Dermis microvascular lymphatic vessel endothelial cell (primary cell): ENCODE measurements around the gene MCM9. TPM values are rescaled to one million over a fixed set of nuclear protein-coding genes. Genes with fewer than 3 reads are reported as not detected.

Experiments used
- DNase-seq, 2 donors: peaks; one replicate each; pipeline versions ENCODE4 v3.0.0 to v3.0.0-alpha.2; 2010; ENCODE audit warnings: low read depth in 2 of 2
- total RNA-seq: library from RNA; depleted of rRNA; stranded (reverse); fragments of >200 nt; gene quantifications from 2 replicates; pipeline ENCODE4 v1.2.1, GENCODE V29; 2014

The MCM9 gene
- 8.6 and 11.8 TPM in 2 replicates for total RNA-seq

GRCh38 chr6:118934461-118935330 lies at the start of gene MCM9:
TSS of gene MCM9 (minus strand) at chr6:118935159. CDS start at chr6:118931723, 3,436 bp downstream.
- peak; percentile 12 to 91 for DNase-seq

DNA sequence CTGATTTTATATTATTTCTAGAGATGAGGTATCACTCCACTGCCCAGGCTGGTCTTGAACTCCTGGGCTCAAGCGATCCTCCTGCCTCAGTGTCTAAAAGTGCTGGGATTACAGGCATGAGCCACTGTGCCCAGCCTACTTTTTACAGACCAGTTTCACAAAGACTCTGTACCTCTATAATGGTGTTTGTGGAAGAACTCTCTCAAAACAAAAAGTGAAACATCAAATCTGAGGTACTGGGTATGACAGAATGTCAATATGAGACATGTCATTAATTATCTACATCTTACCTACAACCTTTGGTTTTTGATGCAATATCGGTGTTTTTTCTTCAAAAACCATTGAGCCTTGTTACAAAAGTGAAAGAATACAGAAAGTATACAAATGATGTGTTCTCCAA lies 49.4 kb upstream of the MCM9 start:
- DNase-seq = no peak

GRCh38 chr6:118982575-118982911 lies 47.6 kb upstream of the MCM9 start:
- no peak for DNase-seq

- DNase-seq = no peak
Observed at GRCh38 chr6:118981884-118982574, 47.1 kb upstream of the MCM9 start.

DNA sequence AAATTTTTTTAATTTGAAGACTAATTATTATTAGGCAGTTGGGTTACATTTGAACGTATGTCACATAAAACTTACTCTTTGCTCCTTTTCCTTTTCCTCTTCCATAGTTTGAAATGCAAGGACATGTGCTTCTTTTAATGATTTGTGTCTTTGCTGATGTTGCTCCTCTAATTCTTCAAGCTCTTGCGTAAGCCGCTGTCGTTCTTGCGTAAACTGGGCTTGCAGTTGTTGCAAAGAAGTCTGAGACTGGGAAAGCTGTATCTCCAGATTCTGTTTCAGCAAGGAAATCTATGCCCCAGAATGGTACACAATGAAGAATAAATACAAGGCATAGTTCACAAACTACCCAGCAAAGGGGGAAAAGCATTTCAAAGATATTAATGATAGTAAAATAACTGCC lies 45.1 kb upstream of the MCM9 start:
- DNase-seq = no peak

DNA sequence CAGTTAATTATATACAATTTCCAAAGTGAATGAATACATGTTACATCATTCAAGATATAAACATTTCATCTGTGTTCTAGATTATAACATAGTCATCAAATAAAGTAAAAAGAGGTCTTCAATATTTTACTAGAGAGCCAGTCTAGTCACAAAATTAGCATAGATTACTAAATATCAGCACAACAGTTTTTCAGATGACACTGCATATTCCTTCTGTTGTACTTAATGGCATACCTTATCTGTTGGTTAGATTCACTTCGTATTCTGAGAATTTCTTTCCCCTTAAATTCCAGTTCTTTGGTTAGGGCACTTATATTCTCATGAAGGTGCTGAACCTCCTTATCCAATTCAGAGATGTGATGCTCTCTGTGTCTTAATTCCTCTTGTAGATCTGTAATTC lies 39.8 kb upstream of the MCM9 start:
- DNase-seq = no peak

DNA sequence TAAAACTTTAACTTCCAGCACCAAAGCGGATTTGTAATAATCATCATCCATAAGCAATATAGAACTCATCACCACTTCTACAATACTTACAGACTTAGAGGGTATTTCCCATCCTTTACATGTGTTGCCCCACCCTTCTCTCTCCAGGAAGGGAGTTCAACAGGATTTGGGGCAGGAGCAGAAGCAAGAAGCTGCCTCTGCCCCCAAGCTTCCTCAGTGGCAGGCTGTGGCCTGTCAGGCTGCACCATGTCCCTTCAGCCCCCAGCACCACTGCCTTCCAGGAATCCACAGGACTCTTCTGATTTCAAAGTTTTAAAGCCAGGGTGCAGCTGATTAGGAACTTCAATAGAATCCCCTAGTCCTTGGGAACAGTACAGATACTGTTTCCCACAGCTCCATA lies 36.7 kb upstream of the MCM9 start:
- no peak for DNase-seq

DNA sequence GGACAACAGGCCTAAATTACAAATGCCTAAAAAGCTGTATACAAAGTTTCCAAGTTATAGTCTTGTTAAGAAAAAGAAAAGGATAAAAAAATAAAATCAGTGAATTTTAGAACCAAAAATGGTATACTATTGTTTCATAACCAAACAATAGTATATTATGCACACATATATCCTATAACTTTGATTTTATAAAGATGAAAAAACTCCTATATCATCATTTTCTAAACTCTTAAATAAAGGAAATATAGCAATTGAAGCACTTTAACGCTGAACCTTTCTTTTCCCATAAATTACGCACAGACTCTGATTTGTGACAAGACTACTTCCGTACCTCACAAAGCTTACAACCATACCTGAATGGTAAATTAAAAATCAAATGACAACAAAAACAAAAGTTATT lies 35.9 kb upstream of the MCM9 start:
- DNase-seq = no peak

GRCh38 chr6:118968416-118968815 lies 33.5 kb upstream of the MCM9 start:
- DNase-seq = peak; percentile 9 to 30

DNA sequence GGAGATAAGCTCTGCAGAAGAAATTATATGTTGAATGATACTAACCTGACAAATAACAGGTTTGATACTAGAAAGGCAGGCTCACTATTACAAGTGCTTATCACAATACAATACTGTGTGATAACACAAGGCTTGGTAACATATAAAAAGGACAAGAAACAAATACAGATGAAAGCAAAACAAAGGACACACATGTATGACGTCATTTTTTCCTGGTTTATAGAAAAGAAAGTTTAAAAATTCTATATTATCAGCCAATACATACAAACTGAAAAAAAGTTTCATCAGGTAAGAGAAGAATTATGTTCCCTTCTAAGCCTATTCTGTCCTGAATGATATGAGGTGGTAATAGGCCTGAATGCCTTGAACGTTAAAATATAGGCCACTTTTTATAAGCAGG lies 32.3 kb upstream of the MCM9 start:
- DNase-seq = no peak

- DNase-seq = no peak
Observed at GRCh38 chr6:118965843-118966370, 30.9 kb upstream of the MCM9 start.

- DNase-seq = no peak
Observed at GRCh38 chr6:118965371-118965770, 30.4 kb upstream of the MCM9 start.

- DNase-seq = peak in 1 of 2 donors; percentile 4
Observed at GRCh38 chr6:118963003-118963402, 28.0 kb upstream of the MCM9 start.

DNA sequence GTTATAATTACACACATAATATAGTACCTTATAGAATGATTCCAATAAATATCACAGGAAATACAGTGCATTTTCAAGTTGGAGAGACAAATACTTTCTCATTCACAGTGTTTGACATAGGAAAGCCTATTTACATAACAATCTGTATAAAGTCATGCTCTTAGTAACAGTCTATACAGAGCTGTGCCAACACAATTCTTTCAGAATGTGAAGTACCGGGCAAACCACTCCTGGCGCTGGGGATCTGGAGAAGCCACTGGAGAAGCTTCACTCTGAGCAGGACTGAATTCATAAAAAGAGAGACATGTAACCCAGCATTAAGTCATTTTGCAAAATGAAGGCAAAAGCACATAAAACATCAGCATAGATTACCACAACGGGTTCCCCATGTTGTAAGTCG lies 24.9 kb upstream of the MCM9 start:
- no peak for DNase-seq

DNA sequence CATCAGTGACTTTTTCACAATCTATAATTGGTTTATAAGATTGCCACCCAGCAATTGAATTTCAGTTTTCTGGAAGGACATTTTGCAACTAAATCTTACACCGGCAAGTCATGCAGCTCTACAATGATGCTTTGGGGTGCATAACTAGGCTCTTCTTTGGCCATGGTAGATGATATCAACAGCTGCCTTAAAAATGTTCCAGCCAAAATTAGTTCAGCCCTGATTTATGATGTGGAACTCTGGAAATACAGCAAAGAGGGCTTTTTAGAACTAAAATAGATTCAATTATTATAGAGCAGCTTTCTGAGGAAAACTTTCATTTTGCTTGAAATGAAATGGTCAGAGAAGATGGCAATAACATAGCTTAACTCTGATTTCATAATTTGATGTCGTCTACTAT lies 18.4 kb upstream of the MCM9 start:
- DNase-seq = no peak

GRCh38 chr6:118952683-118953082 lies 17.7 kb upstream of the MCM9 start:
- no peak for DNase-seq

GRCh38 chr6:118945217-118945616 lies 10.3 kb upstream of the MCM9 start:
- DNase-seq = no peak

GRCh38 chr6:118940770-118941169 lies 5.8 kb upstream of the MCM9 start:
- DNase-seq = no peak

DNA sequence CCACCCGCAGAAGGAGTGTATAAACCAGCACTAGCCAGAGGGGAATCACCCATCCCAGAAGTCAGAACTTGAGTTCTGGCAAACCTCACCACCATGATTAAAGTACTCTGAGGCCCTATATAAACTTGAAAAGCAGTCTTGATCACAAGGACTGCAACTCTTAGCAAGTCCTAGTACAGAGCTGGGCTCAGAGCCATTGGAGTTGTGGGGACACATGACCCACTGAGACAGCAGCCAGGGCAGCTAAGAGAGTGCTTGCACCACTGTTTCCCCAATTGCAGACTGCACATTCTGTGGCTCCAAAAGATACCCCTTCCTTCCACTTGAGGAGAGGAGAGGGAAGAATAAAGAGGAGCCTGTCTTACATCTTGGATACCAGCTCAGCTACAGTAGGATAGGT lies 4.7 kb upstream of the MCM9 start:
- no peak for DNase-seq

GRCh38 chr6:118935978-118936703 lies 1.2 kb upstream of the MCM9 start:
- DNase-seq = no peak

DNA sequence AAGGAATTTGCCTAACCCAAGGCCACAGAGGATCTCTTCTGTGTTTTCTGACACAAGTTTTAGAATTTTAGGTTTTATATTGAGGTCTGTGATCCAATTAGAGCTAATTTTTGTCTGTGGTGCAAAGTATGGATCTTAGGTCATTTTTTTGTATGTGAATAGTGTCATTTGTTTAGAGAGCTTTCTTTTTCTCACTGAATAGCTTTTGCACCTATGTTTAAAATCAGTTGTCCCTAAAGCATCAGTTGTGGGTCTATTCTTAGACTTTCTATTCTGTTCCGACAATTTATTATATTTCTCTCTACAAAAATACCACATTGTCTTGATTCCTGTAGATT lies 341 bp upstream of the MCM9 start:
- DNase-seq = no peak

- no peak for DNase-seq
Observed at GRCh38 chr6:118933855-118934460, 1.0 kb downstream of the MCM9 start.
